ENCODE data around the gene EGFR.

DNA sequence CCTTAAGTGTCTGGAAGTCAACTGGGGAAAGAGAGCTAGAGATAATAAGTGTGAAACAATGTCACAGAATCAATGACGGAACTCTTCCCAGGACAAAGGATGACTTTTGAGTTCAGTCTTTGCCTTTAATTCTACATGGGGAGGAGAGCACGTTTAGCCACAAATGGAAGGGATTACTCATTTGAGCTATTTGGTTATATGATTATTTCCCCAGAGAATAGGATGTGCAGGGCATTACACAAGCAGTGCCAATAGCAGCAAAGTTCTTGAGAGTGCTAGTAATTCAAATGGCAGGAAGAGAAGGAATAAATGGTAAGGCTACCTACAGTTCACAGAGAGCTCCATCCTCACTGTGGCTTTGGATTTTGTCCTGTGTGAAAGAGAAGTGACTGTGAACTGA is 6.0 kb downstream of the EGFR start:
- TF ChIP-seq, protein P1, sequence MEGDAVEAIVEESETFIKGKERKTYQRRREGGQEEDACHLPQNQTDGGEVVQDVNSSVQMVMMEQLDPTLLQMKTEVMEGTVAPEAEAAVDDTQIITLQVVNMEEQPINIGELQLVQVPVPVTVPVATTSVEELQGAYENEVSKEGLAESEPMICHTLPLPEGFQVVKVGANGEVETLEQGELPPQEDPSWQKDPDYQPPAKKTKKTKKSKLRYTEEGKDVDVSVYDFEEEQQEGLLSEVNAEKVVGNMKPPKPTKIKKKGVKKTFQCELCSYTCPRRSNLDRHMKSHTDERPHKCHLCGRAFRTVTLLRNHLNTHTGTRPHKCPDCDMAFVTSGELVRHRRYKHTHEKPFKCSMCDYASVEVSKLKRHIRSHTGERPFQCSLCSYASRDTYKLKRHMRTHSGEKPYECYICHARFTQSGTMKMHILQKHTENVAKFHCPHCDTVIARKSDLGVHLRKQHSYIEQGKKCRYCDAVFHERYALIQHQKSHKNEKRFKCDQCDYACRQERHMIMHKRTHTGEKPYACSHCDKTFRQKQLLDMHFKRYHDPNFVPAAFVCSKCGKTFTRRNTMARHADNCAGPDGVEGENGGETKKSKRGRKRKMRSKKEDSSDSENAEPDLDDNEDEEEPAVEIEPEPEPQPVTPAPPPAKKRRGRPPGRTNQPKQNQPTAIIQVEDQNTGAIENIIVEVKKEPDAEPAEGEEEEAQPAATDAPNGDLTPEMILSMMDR (IDR thresholded peaks at IDR 0.05) = no peak
- no peak for TF ChIP-seq EP300 (IDR thresholded peaks at IDR 0.05)
- no peak for TF ChIP-seq POLR2A (IDR thresholded peaks at IDR 0.05; ENCODE audit: low read depth)

All from esophagus muscularis mucosa (tissue), 4 donors.